ENCODE data around the gene SPTBN1.
A peak's percentile ranks its signal among the peaks of the same experiment; 100 is the strongest.

SPTBN1 gene

GRCh38 chr2:54618646-54619565, 162.8 kb downstream of the SPTBN1 start:
- Histone ChIP-seq H3K4me1 (ENCODE audit: control insufficient read depth, insufficient read depth, low read length, unreplicated experiment) (peaks cover 25% of the 10 kb centered on the region), H2AFZ (ENCODE audit: low read length, unreplicated experiment) (no peak overlapping the region)

DNA sequence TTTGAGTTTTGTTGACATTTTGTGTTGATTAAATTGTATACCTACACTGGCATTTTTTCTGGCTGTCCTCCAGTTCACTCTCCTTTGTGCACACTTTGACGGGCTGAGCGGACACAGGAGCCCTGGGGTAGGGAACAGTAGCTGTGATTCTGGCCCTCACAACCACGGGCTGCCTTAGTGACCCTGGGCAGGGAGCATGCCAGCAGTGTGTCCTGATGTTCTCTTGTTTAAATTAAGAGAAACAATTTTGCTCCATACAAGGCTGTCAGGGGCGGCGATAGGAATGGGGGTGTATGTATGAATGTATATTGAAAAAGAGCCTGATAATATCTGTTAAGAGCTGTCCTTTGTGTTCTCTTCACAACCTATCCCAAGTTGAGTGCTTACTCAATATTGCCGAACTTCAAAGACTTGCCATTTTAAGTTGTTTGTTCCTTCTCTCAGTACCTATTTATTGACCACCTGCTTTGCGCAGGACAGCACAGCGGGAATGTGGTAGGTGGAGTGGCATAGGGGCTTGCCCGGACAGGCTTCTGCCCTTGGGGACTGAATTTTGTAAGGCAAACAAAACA, 163.6 kb downstream of the SPTBN1 start:
- Histone ChIP-seq H2AFZ (ENCODE audit: low read length, unreplicated experiment) (no peak overlapping the region), H3K27ac (ENCODE audit: low read depth, low read length) (no peak overlapping the region), H3K4me3 (ENCODE audit: low read depth, low read length) (no peak overlapping the region), H3K27me3 (ENCODE audit: insufficient read depth, low read length) (no peaks in the 10 kb centered on the region), H3K4me1 (ENCODE audit: control insufficient read depth, insufficient read depth, low read length, unreplicated experiment) (peaks cover 17% of the 10 kb centered on the region), H3K36me3 (ENCODE audit: insufficient read depth, low read length) (peaks cover 68% of the 10 kb centered on the region), H3K79me2 (ENCODE audit: control insufficient read depth, insufficient read depth, low read length, unreplicated experiment) (peaks cover 27% of the 10 kb centered on the region)

More at GRCh38 chr2:54618646-54619565, 162.8 kb downstream of the SPTBN1 start:
- H3K27ac ChIP-seq (ENCODE audit: low read depth, low read length) = peak overlapping the region; percentile 30; the same call in 1 of the 2 replicates
- peaks cover 61% of the 10 kb centered on the region for H3K36me3 ChIP-seq (ENCODE audit: insufficient read depth, low read length)
- H3K27me3 ChIP-seq (ENCODE audit: insufficient read depth, low read length) = no peaks in the 10 kb centered on the region
- no peak overlapping the region for H3K4me3 ChIP-seq (ENCODE audit: low read depth, low read length)
- peaks cover 28% of the 10 kb centered on the region for H3K79me2 ChIP-seq (ENCODE audit: control insufficient read depth, insufficient read depth, low read length, unreplicated experiment)

GRCh38 chr2:54620948-54621347, 164.8 kb downstream of the SPTBN1 start:
- peaks cover 18% of the 10 kb centered on the region for H3K79me2 ChIP-seq (ENCODE audit: control insufficient read depth, insufficient read depth, low read length, unreplicated experiment)
- H3K27me3 ChIP-seq (ENCODE audit: insufficient read depth, low read length) = no peaks in the 10 kb centered on the region
- H3K4me1 ChIP-seq (ENCODE audit: control insufficient read depth, insufficient read depth, low read length, unreplicated experiment) = peaks cover 15% of the 10 kb centered on the region
- H3K36me3 ChIP-seq (ENCODE audit: insufficient read depth, low read length) = peaks cover 76% of the 10 kb centered on the region
- no peak overlapping the region for H3K4me3 ChIP-seq (ENCODE audit: low read depth, low read length)
- H2AFZ ChIP-seq (ENCODE audit: low read length, unreplicated experiment) = no peak overlapping the region
- H3K27ac ChIP-seq (ENCODE audit: low read depth, low read length) = no peak overlapping the region

DNA sequence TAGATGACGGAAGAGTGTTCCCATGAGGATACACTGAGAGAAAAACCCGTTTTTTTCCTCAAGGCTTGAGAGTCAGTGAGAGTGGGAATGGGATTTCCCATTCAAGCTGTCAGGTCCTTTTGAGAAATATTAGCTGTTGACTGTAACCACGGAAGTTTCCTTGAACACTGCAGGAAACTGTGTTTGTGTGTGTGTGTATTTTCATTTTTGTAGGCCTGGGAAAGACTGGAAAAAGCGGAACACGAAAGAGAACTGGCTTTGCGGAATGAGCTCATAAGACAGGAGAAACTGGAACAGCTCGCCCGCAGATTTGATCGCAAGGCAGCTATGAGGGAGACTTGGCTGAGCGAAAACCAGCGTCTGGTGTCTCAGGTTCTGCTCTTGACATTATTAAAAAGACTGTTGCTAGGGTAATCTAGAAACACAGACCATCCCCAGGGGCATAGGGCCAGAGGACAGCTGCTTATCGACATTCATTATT, 168.5 kb downstream of the SPTBN1 start:
- Histone ChIP-seq H3K4me1 (ENCODE audit: control insufficient read depth, insufficient read depth, low read length, unreplicated experiment) (peaks cover 3% of the 10 kb centered on the region), H3K36me3 (ENCODE audit: insufficient read depth, low read length) (peaks cover 83% of the 10 kb centered on the region), H3K27me3 (ENCODE audit: insufficient read depth, low read length) (no peaks in the 10 kb centered on the region), H2AFZ (ENCODE audit: low read length, unreplicated experiment) (no peak overlapping the region), H3K79me2 (ENCODE audit: control insufficient read depth, insufficient read depth, low read length, unreplicated experiment) (peaks cover 5% of the 10 kb centered on the region), H3K4me3 (ENCODE audit: low read depth, low read length) (no peak overlapping the region), H3K27ac (ENCODE audit: low read depth, low read length) (no peak overlapping the region)

- Histone ChIP-seq H3K36me3 (ENCODE audit: insufficient read depth, low read length) (peaks cover 81% of the 10 kb centered on the region), H3K4me1 (ENCODE audit: control insufficient read depth, insufficient read depth, low read length, unreplicated experiment) (peaks cover 10% of the 10 kb centered on the region), H3K27me3 (ENCODE audit: insufficient read depth, low read length) (no peaks in the 10 kb centered on the region), H3K4me3 (ENCODE audit: low read depth, low read length) (no peak overlapping the region), H3K79me2 (ENCODE audit: control insufficient read depth, insufficient read depth, low read length, unreplicated experiment) (no peaks in the 10 kb centered on the region), H2AFZ (ENCODE audit: low read length, unreplicated experiment) (no peak overlapping the region), H3K27ac (ENCODE audit: low read depth, low read length) (no peak overlapping the region)
Observed at GRCh38 chr2:54626131-54626530, 170.0 kb downstream of the SPTBN1 start.

GRCh38 chr2:54626884-54627283, 170.8 kb downstream of the SPTBN1 start:
- no peak overlapping the region for H2AFZ ChIP-seq (ENCODE audit: low read length, unreplicated experiment)
- no peak overlapping the region for H3K27ac ChIP-seq (ENCODE audit: low read depth, low read length)
- H3K4me1 ChIP-seq (ENCODE audit: control insufficient read depth, insufficient read depth, low read length, unreplicated experiment) = peaks cover 17% of the 10 kb centered on the region
- peaks cover 80% of the 10 kb centered on the region for H3K36me3 ChIP-seq (ENCODE audit: insufficient read depth, low read length)
- H3K27me3 ChIP-seq (ENCODE audit: insufficient read depth, low read length) = no peaks in the 10 kb centered on the region
- H3K4me3 ChIP-seq (ENCODE audit: low read depth, low read length) = no peak overlapping the region
- H3K79me2 ChIP-seq (ENCODE audit: control insufficient read depth, insufficient read depth, low read length, unreplicated experiment) = peaks cover 3% of the 10 kb centered on the region

DNA sequence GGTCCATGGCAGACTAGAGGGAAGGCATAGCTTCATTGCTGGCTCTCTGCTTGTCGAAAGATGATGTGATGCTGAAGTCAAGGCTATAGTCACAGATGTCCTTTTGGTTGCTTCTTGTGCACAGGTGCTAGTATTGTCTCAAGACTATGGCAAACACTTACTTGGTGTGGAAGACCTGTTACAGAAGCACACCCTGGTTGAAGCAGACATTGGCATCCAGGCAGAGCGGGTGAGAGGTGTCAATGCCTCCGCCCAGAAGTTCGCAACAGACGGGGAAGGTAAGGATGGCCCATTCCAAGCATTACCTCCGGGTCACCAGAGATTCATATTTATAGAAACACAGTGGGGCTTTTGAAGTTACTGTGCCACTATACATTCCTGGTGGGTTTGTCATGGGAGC, 171.8 kb downstream of the SPTBN1 start:
- Histone ChIP-seq H3K27me3 (ENCODE audit: insufficient read depth, low read length) (no peaks in the 10 kb centered on the region), H2AFZ (ENCODE audit: low read length, unreplicated experiment) (no peak overlapping the region), H3K36me3 (ENCODE audit: insufficient read depth, low read length) (peaks cover 78% of the 10 kb centered on the region), H3K27ac (ENCODE audit: low read depth, low read length) (no peak overlapping the region), H3K4me1 (ENCODE audit: control insufficient read depth, insufficient read depth, low read length, unreplicated experiment) (peaks cover 26% of the 10 kb centered on the region), H3K79me2 (ENCODE audit: control insufficient read depth, insufficient read depth, low read length, unreplicated experiment) (peaks cover 7% of the 10 kb centered on the region), H3K4me3 (ENCODE audit: low read depth, low read length) (no peak overlapping the region)

DNA sequence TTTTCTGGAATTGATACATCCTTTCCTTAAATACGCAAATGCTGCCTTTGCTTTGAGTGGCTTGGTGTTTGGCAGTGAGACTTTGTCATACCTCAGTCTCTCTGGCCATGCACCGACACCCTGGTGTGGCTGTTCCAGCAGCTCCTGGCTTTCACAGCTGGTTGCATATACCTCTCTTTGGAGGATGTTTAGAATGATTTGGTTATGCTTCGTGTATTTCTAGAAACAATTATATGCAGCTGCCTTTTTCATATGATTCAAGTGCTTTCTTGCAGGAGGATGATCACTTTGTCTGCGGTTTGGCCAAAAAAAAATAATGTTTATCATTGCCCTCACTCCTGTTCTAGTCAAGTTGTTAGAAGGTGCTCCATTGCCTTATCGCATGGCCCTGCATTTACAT, 172.3 kb downstream of the SPTBN1 start:
- Histone ChIP-seq H3K27ac (ENCODE audit: low read depth, low read length) (no peak overlapping the region), H2AFZ (ENCODE audit: low read length, unreplicated experiment) (no peak overlapping the region), H3K4me1 (ENCODE audit: control insufficient read depth, insufficient read depth, low read length, unreplicated experiment) (peaks cover 31% of the 10 kb centered on the region), H3K4me3 (ENCODE audit: low read depth, low read length) (no peak overlapping the region), H3K79me2 (ENCODE audit: control insufficient read depth, insufficient read depth, low read length, unreplicated experiment) (peaks cover 8% of the 10 kb centered on the region), H3K27me3 (ENCODE audit: insufficient read depth, low read length) (no peaks in the 10 kb centered on the region), H3K36me3 (ENCODE audit: insufficient read depth, low read length) (peaks cover 75% of the 10 kb centered on the region)

GRCh38 chr2:54628957-54629356, 172.8 kb downstream of the SPTBN1 start:
- Histone ChIP-seq H3K79me2 (ENCODE audit: control insufficient read depth, insufficient read depth, low read length, unreplicated experiment) (peaks cover 13% of the 10 kb centered on the region), H3K4me3 (ENCODE audit: low read depth, low read length) (no peak overlapping the region), H3K4me1 (ENCODE audit: control insufficient read depth, insufficient read depth, low read length, unreplicated experiment) (peaks cover 36% of the 10 kb centered on the region), H3K36me3 (ENCODE audit: insufficient read depth, low read length) (peaks cover 69% of the 10 kb centered on the region), H2AFZ (ENCODE audit: low read length, unreplicated experiment) (no peak overlapping the region), H3K27me3 (ENCODE audit: insufficient read depth, low read length) (no peaks in the 10 kb centered on the region), H3K27ac (ENCODE audit: low read depth, low read length) (no peak overlapping the region)

DNA sequence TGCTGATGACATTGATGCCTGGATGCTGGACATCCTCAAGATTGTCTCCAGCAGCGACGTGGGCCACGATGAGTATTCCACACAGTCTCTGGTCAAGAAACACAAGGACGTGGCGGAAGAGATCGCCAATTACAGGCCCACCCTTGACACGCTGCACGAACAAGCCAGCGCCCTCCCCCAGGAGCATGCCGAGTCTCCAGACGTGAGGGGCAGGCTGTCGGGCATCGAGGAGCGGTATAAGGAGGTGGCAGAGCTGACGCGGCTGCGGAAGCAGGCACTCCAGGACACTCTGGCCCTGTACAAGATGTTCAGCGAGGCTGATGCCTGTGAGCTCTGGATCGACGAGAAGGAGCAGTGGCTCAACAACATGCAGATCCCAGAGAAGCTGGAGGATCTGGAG, 173.3 kb downstream of the SPTBN1 start:
- peak overlapping the region; percentile 52; the same call in 1 of the 2 replicates for H3K27ac ChIP-seq (ENCODE audit: low read depth, low read length)
- peaks cover 18% of the 10 kb centered on the region for H3K79me2 ChIP-seq (ENCODE audit: control insufficient read depth, insufficient read depth, low read length, unreplicated experiment)
- H3K4me1 ChIP-seq (ENCODE audit: control insufficient read depth, insufficient read depth, low read length, unreplicated experiment) = peaks cover 41% of the 10 kb centered on the region
- H3K4me3 ChIP-seq (ENCODE audit: low read depth, low read length) = no peak overlapping the region
- H3K27me3 ChIP-seq (ENCODE audit: insufficient read depth, low read length) = no peaks in the 10 kb centered on the region
- H3K36me3 ChIP-seq (ENCODE audit: insufficient read depth, low read length) = peaks cover 67% of the 10 kb centered on the region
- no peak overlapping the region for H2AFZ ChIP-seq (ENCODE audit: low read length, unreplicated experiment)

Measured in ACC112 (cell line).